Naive thymus-derived CD4-positive, alpha-beta T cell (primary cell): ENCODE measurements around the gene RABGGTA. TPM values are rescaled to one million over a fixed set of nuclear protein-coding genes. Genes with fewer than 3 reads are reported as not detected.
A peak's percentile ranks its signal among the peaks of the same experiment; 100 is the strongest.

Experiments
- ATAC-seq: fragments of 150-1000 bp; cut with Tn5 transposase; 2 replicates; pipeline ENCODE4 v1.10.0; 2021; ENCODE audit warnings: mild to moderate bottlenecking, moderate library complexity
- CTCF ChIA-PET: fragments of 350-600 bp; sonication (Branson Sonifier 250); formaldehyde crosslinking; loops from one replicate; lab custom pipeline; 2021; ENCODE audit warnings: antibody characterized with exemption; lab: Charles Lee
- POLR2A ChIA-PET: fragments of 350-600 bp; sonication (Branson Sonifier 250); formaldehyde crosslinking; loops from one replicate; lab custom pipeline; 2021; ENCODE audit warnings: antibody characterized with exemption, inconsistent platforms; lab: Charles Lee
- DNase-seq, 9 donors: peaks; one replicate each; pipeline versions ENCODE4 v3.0.0 to v3.0.0-alpha.2; 2020 to 2022; ENCODE audit warnings: mixed read lengths in 1 of 9
- H3K27ac ChIP-seq: one replicate; pipeline ENCODE4 v1.7.0; 2013; ENCODE audit warnings: mild to moderate bottlenecking, low read depth, low read length, moderate library complexity
- H3K27me3 ChIP-seq, 2 donors: one replicate each; pipeline ENCODE4 v1.7.0; 2013; ENCODE audit warnings: low read length in 2 of 2, mild to moderate bottlenecking in 2 of 2, moderate library complexity in 2 of 2; ENCODE audit not compliant: control insufficient read depth in 2 of 2, insufficient read depth in 2 of 2
- H3K36me3 ChIP-seq, 3 experiments: 1 replicate in 2 of 3; 2 replicates in 1 of 3; pipeline ENCODE4 v1.7.0; 2013; ENCODE audit warnings: low read length in 3 of 3, mild to moderate bottlenecking in 3 of 3, moderate library complexity in 1 of 3; ENCODE audit not compliant: insufficient read depth in 3 of 3, control insufficient read depth in 2 of 3
- H3K4me1 ChIP-seq, 2 donors: one replicate each; pipeline ENCODE4 v1.7.0; 2013; ENCODE audit warnings: low read length in 2 of 2, mild to moderate bottlenecking in 2 of 2, moderate library complexity in 1 of 2; ENCODE audit not compliant: control insufficient read depth in 2 of 2, insufficient read depth in 2 of 2
- H3K4me3 ChIP-seq: 2 replicates; pipeline ENCODE4 v1.7.0; 2013; ENCODE audit warnings: mild to moderate bottlenecking, low read length
- H3K9me3 ChIP-seq, 3 experiments: 1 replicate in 2 of 3; 2 replicates in 1 of 3; pipeline ENCODE4 v1.7.0; 2013; ENCODE audit warnings: low read length in 3 of 3; ENCODE audit not compliant: control insufficient read depth in 2 of 3
- H3K27ac Mint-ChIP-seq, 9 donors: one replicate each; pipeline ENCODE4 v1.8.0; 2020 to 2022; ENCODE audit warnings: mixed read lengths in 9 of 9, mild to moderate bottlenecking in 8 of 9, moderate library complexity in 5 of 9, inconsistent platforms in 2 of 9
- H3K27me3 Mint-ChIP-seq, 5 donors: one replicate each; pipeline ENCODE4 v1.8.0; 2021 to 2022; ENCODE audit warnings: mixed read lengths in 5 of 5, mild to moderate bottlenecking in 1 of 5
- H3K36me3 Mint-ChIP-seq, 5 donors: one replicate each; pipeline ENCODE4 v1.8.0; 2020 to 2022; ENCODE audit warnings: mixed read lengths in 5 of 5, mild to moderate bottlenecking in 3 of 5, inconsistent platforms in 1 of 5
- H3K4me1 Mint-ChIP-seq, 7 donors: one replicate each; pipeline ENCODE4 v1.8.0; 2020 to 2022; ENCODE audit warnings: mixed read lengths in 7 of 7, mild to moderate bottlenecking in 3 of 7, inconsistent platforms in 1 of 7
- H3K4me3 Mint-ChIP-seq, 10 donors: one replicate each; pipeline ENCODE4 v1.8.0; 2020 to 2022; ENCODE audit warnings: mild to moderate bottlenecking in 10 of 10, mixed read lengths in 10 of 10, moderate library complexity in 6 of 10, inconsistent platforms in 2 of 10
- H3K9me3 Mint-ChIP-seq, 11 donors: one replicate each; pipeline ENCODE4 v1.8.0; 2020 to 2022; ENCODE audit warnings: mixed read lengths in 11 of 11, mild to moderate bottlenecking in 4 of 11, inconsistent platforms in 1 of 11, moderate library complexity in 1 of 11
- intact Hi-C, 2 donors: fragments of 100-400 bp; cut with micrococcal nuclease; formaldehyde crosslinking; loops; one replicate each; pipeline ENCODE4 v1.15.1; 2023
- polyA plus RNA-seq, 2 donors: library from polyadenylated mRNA; unstranded; fragments of 300-500 nt; fragmentation: Illumina TruSeq; gene quantifications; one replicate each; pipeline ENCODE4 v1.2.3, GENCODE V29; 2021
- total RNA-seq, 6 experiments: library from RNA in 5 of 6; stranded (reverse) in 5 of 6; gene quantifications; 1 replicate in 5 of 6; 2 replicates in 1 of 6; pipeline ENCODE4 v1.2.3 and lab custom pipeline; 2021 to 2026

Gene RABGGTA
- total and polyA plus RNA-seq, 7 experiments from 2014 or later, result 17.9 to 76.5 (median 54.3) TPM

GRCh38 chr14:24272467-24272866 is 1.1 kb upstream of the RABGGTA start:
- Mint-ChIP-seq H3K4me3 (peak overlapping the region; percentile 63 to 92 (median 80)), H3K4me1 (peaks cover 34 to 55% (median 45%) of the 10 kb centered on the region in 7 donors), H3K9me3 (no peaks in the 10 kb centered on the region), H3K27ac (peak overlapping the region; percentile 93 to 100 (median 98)), H3K27me3 (no peaks in the 10 kb centered on the region), H3K36me3 (peaks cover 0 to 9% (median under 1%) of the 10 kb centered on the region in 5 donors)
- H3K36me3 ChIP-seq, result peaks cover 0 to 23% (median 0%) of the 10 kb centered on the region in 3 experiments
- ATAC-seq (no peak), DNase-seq (no peak)
- H3K27ac ChIP-seq, result peak overlapping the region; percentile 98
- ChIA-PET CTCF (interaction anchor here (1.3 to 4.0 kb wide), 6 partner anchors 25 to 57 kb away, joined by 3 to 24 read pairs (median 6); partner anchors contain the start of genes DHRS1, MDP1, NOP9 and TINF2), POLR2A (interaction anchor here (0.6 to 4.8 kb wide), 11 partner anchors 9 to 165 kb away, joined by 3 to 87 read pairs (median 5); partner anchors contain the start of genes CHMP4A, CIDEB, DHRS1 and LTB4R)
- no peaks in the 10 kb centered on the region for H3K9me3 ChIP-seq
- no peaks in the 10 kb centered on the region for H3K27me3 ChIP-seq
- H3K4me1 ChIP-seq, result peaks cover 17 to 23% of the 10 kb centered on the region in 2 donors
- H3K4me3 ChIP-seq, result no peak overlapping the region
- intact Hi-C loops, result loop anchor here (5.0 kb wide), 2 partner anchors 40 to 705 kb away; partner anchors contain the start of genes AP1G2 (in 1 of the 2), LTB4R (in 1 of the 2) and LTB4R2 (in 1 of the 2)

- peaks cover 17 to 23% of the 10 kb centered on the region in 2 donors for H3K4me1 ChIP-seq
- intact Hi-C loops, result loop anchor here (1.0 to 5.0 kb wide), 21 partner anchors 7 to 951 kb away; partner anchors contain the start of genes DHRS1 (in 2 of the 2), GMPR2 (in 2 of the 2), IPO4 (in 2 of the 2) and LTB4R2 (in 2 of the 2)
- H3K27ac Mint-ChIP-seq, result peak overlapping the region; percentile 93 to 100 (median 98)
- H3K4me1 Mint-ChIP-seq, result peaks cover 32 to 53% (median 48%) of the 10 kb centered on the region in 7 donors
- no peaks in the 10 kb centered on the region for H3K27me3 Mint-ChIP-seq
- no peaks in the 10 kb centered on the region for H3K9me3 Mint-ChIP-seq
- peak overlapping the region; percentile 76 to 95 (median 86) for H3K4me3 Mint-ChIP-seq
- H3K27me3 ChIP-seq, result no peaks in the 10 kb centered on the region
- no peak for ATAC-seq
- DNase-seq, result no peak
- H3K27ac ChIP-seq, result peak overlapping the region; percentile 98
- ChIA-PET POLR2A (interaction anchor here (0.6 to 4.8 kb wide), 20 partner anchors 8 to 165 kb away, joined by 3 to 87 read pairs (median 5); partner anchors contain the start of genes CHMP4A, CIDEB, DHRS1 and EMC9), CTCF (interaction anchor here (1.3 to 4.0 kb wide), 8 partner anchors 25 to 61 kb away, joined by 3 to 24 read pairs (median 6); partner anchors contain the start of genes DHRS1, MDP1, NOP9 and TINF2)
- peaks cover 5 to 14% (median 6%) of the 10 kb centered on the region in 5 donors for H3K36me3 Mint-ChIP-seq
- H3K36me3 ChIP-seq, result peaks cover 0 to 29% (median 0%) of the 10 kb centered on the region in 3 experiments
- peak overlapping the region; percentile 16 for H3K4me3 ChIP-seq
- H3K9me3 ChIP-seq, result no peaks in the 10 kb centered on the region
Measured at GRCh38 chr14:24271834-24272263, 452 bp upstream of the RABGGTA start.

GRCh38 chr14:24270537-24271133 is 762 bp downstream of the RABGGTA start:
- Histone ChIP-seq H3K36me3 (peaks cover 0 to 41% (median 0%) of the 10 kb centered on the region in 3 experiments), H3K4me1 (peaks cover 17 to 23% of the 10 kb centered on the region in 2 donors), H3K27ac (peak overlapping the region; percentile 98), H3K27me3 (no peaks in the 10 kb centered on the region), H3K9me3 (no peaks in the 10 kb centered on the region), H3K4me3 (peak overlapping the region; percentile 80)
- CTCF ChIA-PET, result interaction anchor here (0.6 to 4.0 kb wide), 11 partner anchors 26 to 1341 kb away, joined by 3 to 24 read pairs (median 4); partner anchors contain the start of gene TINF2
- POLR2A ChIA-PET, result interaction anchor here (0.6 to 4.8 kb wide), 24 partner anchors 9 to 164 kb away, joined by 3 to 87 read pairs (median 5); partner anchors contain the start of genes CHMP4A, CIDEB, DHRS1 and EMC9
- Mint-ChIP-seq H3K9me3 (no peaks in the 10 kb centered on the region), H3K4me3 (peak overlapping the region; percentile 79 to 95 (median 92)), H3K27ac (peak overlapping the region; percentile 93 to 100 (median 97)), H3K4me1 (peaks cover 30 to 52% (median 46%) of the 10 kb centered on the region in 7 donors), H3K27me3 (no peaks in the 10 kb centered on the region), H3K36me3 (peaks cover 6 to 21% (median 15%) of the 10 kb centered on the region in 5 donors)
- ATAC-seq, result no peak
- DNase-seq, result no peak
- intact Hi-C loops, result loop anchor here (1.0 to 5.0 kb wide), 21 partner anchors 9 to 949 kb away; partner anchors contain the start of genes DHRS1 (in 2 of the 2), GMPR2 (in 2 of the 2), IPO4 (in 2 of the 2) and LTB4R2 (in 2 of the 2)

DNA sequence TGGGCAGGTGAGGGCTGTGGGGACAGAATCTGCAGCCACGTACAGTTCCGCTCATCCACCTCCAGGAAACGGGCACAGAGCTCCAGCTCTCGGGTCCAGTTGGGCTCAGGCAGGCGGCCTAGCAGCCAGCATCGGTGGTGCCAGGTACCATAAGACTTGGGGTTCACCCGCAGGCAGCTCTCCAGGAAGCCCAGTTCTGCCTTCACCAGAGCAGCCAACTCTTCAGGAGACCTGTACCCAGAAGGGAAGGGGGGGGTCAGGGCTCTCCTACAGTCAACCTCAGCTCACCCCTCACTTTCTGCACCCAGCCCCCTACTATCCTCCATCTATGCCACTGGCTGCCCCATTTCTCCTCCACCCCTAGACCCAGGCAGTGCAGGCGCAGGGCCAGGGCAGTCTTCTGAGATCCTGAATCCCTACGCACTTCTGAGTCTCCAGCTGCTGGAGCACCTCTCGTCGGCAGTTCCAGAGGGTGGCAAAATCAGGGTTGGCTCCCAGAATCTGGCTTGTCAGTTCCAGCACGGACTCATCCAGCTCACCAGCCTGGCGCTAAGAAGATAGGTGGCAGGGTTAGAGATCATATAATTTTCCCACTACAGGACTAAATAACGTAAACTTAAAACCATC is 1.4 kb downstream of the RABGGTA start:
- H3K9me3 Mint-ChIP-seq, result no peaks in the 10 kb centered on the region
- Histone ChIP-seq H3K27ac (peak overlapping the region; percentile 98), H3K27me3 (no peaks in the 10 kb centered on the region), H3K9me3 (no peaks in the 10 kb centered on the region), H3K36me3 (peaks cover 0 to 47% (median 0%) of the 10 kb centered on the region in 3 experiments), H3K4me1 (peaks cover 17 to 23% of the 10 kb centered on the region in 2 donors), H3K4me3 (no peak overlapping the region)
- peak overlapping the region; percentile 79 to 95 (median 92) for H3K4me3 Mint-ChIP-seq
- H3K27ac Mint-ChIP-seq, result peak overlapping the region in 8 of 9 donors; percentile 77 to 100 (median 96)
- ATAC-seq, result no peak
- H3K27me3 Mint-ChIP-seq, result no peaks in the 10 kb centered on the region
- peaks cover 6 to 23% (median 15%) of the 10 kb centered on the region in 5 donors for H3K36me3 Mint-ChIP-seq
- no peak for DNase-seq
- peaks cover 25 to 47% (median 40%) of the 10 kb centered on the region in 7 donors for H3K4me1 Mint-ChIP-seq
- POLR2A ChIA-PET, result interaction anchor here (0.6 to 4.8 kb wide), 14 partner anchors 9 to 160 kb away, joined by 3 to 87 read pairs (median 6); partner anchors contain the start of genes CHMP4A, DHRS1, EMC9 and KHNYN
- CTCF ChIA-PET, result interaction anchor here (1.1 to 4.0 kb wide), 5 partner anchors 27 to 63 kb away, joined by 3 to 24 read pairs (median 9); partner anchors contain the start of gene TINF2
- intact Hi-C loops, result loop anchor here (2.0 to 5.0 kb wide), 3 partner anchors 42 to 703 kb away; partner anchors contain the start of genes AP1G2 (in 1 of the 2), LTB4R (in 1 of the 2) and LTB4R2 (in 1 of the 2)

- DNase-seq (no peak), ATAC-seq (no peak)
- no peaks in the 10 kb centered on the region for H3K9me3 ChIP-seq
- peaks cover 6 to 26% (median 15%) of the 10 kb centered on the region in 5 donors for H3K36me3 Mint-ChIP-seq
- H3K27me3 ChIP-seq, result no peaks in the 10 kb centered on the region
- peaks cover 0 to 53% (median 0%) of the 10 kb centered on the region in 3 experiments for H3K36me3 ChIP-seq
- no peaks in the 10 kb centered on the region for H3K9me3 Mint-ChIP-seq
- H3K27me3 Mint-ChIP-seq, result no peaks in the 10 kb centered on the region
- no peak overlapping the region for H3K4me3 ChIP-seq
- H3K4me1 ChIP-seq, result peaks cover 17 to 21% of the 10 kb centered on the region in 2 donors
- ChIA-PET POLR2A (interaction anchor here (1.2 to 4.8 kb wide), 5 partner anchors 27 to 56 kb away, joined by 3 to 87 read pairs (median 37); partner anchors contain the start of genes CHMP4A, DHRS1, LTB4R and LTB4R2), CTCF (interaction anchor here (1.2 to 4.0 kb wide), 3 partner anchors 26 to 64 kb away, joined by 4 to 24 read pairs (median 9); partner anchors contain the start of gene TINF2)
- peak overlapping the region in 4 of 10 donors; percentile 25 to 93 (median 35) for H3K4me3 Mint-ChIP-seq
- H3K27ac ChIP-seq, result no peak overlapping the region
- intact Hi-C loops, result no loop called here
- H3K4me1 Mint-ChIP-seq, result peaks cover 23 to 46% (median 38%) of the 10 kb centered on the region in 7 donors
- H3K27ac Mint-ChIP-seq, result peak overlapping the region in 2 of 9 donors; percentile 21 to 46
Measured at GRCh38 chr14:24269368-24269767, 2.0 kb downstream of the RABGGTA start.
